GM20000 (cell line): ENCODE measurements around the gene IL12RB2.

Experiments used
- DNase-seq: peaks from one replicate; pipeline ENCODE4 v3.0.0; 2012; ENCODE audit warnings: low spot score
- CTCF ChIP-seq: IDR thresholded peaks from 2 replicates; pipeline ENCODE4 v1.5.1; 2012; ENCODE audit warnings: mild to moderate bottlenecking, control low read depth; ENCODE audit errors: extremely low read depth, missing control alignments

The IL12RB2 gene

DNA sequence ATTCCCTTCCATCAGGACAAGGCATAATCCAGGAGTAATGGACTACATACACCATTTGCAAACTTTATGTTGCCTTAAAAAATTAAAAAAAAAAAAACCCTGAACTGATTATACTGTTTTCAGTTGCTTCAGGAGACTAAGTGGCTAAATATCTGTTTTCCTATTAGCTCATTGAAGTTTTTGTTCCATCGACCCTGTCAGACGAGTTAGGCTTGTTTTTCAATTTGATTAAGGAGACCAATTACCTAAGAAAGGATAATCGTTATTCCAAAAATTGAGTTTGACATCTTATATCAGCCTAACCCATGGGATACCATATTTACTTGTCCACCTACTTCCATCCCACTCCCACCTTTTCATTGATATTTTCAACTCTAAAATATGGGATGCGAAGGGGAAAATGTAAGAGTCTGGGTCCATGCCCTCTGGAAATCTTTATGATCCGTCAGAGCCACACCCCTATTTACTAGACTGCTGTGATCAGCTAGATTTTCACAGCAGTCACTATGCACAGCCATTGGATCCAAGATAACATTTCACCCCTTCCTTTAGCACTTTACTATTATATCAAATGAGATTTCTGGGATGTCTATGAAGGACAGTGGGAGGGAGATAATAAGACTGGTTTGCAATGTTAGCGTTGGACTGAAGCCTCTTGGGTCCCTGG is 41.0 kb downstream of the IL12RB2 start:
- TF ChIP-seq CTCF, result no peak

DNA sequence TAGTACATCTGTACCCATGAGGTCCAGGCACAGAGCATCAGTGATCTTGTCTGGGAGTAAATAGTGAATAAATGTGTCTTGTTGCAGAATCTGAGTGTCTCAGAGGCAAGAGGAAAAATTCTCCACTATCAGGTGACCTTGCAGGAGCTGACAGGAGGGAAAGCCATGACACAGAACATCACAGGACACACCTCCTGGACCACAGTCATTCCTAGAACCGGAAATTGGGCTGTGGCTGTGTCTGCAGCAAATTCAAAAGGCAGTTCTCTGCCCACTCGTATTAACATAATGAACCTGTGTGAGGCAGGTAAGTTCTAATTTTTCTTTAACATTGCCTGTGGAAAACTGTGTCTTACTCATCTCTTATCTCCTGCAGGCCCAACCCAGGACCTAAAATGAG is 43.1 kb downstream of the IL12RB2 start:
- DNase-seq, result no peak

More for the DNA sequence above, 41.0 kb downstream of the IL12RB2 start:
- DNase-seq, result no peak

DNA sequence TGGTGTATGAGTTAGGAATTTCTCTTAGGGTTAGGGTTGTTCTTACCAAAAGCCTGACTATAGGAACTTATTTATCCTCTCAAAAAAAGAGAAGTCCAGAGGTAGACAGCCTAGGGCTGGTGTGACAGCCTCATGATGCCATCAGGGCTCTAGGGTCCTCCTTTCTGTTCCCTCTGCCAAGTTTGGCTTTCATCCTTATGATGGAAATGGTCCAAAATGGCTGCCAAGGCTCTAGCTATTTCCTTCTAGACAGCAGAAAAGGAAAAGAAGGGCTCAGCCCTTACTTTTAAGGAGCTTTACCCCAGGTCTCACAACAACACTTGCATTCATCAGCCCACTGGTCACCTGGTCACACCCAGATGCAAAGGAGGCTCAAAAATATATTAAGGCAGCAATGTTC is 44.5 kb downstream of the IL12RB2 start:
- no peak for TF ChIP-seq CTCF
- DNase-seq, result no peak

More for the DNA sequence above, 43.1 kb downstream of the IL12RB2 start:
- no peak for TF ChIP-seq CTCF

DNA sequence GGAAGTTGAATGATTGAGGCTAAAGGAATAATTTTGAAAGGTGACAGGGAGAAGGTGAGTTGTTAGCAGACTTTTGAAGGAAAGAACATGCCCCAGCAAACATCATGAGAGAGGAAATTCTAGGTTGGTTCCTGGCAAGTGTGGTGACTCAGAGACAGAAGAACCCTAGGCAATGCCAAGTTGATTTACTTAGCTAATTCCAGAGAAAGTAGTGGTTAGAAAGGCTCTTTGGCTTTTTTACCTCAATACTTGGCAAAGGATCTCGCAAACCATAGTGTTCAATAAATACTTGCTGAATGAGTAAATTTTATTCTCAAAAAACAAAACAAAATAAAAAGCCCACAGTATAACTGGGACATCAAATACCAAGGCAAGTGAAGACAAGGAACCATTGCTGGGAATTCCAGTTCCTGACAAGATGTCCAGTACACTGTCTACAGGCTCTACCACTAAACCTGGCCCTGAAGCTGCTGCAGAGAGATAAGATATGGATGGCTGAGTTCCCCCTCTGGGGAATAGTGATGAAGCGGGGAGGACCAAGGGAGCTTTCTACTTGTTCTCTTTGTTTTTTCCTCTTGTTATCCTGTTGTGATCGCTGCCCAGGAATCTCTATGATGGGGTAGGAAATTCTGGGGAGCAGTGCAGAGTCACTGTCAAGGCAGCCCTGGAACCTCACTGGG is 48.2 kb downstream of the IL12RB2 start:
- no peak for TF ChIP-seq CTCF
- DNase-seq, result no peak

- TF ChIP-seq CTCF, result no peak
- DNase-seq, result no peak
These were observed 51.9 kb downstream of the IL12RB2 start for GRCh38 chr1:67359592-67359991.

- TF ChIP-seq CTCF, result no peak
- no peak for DNase-seq
These were observed 54.0 kb downstream of the IL12RB2 start for GRCh38 chr1:67361641-67362040.

DNA sequence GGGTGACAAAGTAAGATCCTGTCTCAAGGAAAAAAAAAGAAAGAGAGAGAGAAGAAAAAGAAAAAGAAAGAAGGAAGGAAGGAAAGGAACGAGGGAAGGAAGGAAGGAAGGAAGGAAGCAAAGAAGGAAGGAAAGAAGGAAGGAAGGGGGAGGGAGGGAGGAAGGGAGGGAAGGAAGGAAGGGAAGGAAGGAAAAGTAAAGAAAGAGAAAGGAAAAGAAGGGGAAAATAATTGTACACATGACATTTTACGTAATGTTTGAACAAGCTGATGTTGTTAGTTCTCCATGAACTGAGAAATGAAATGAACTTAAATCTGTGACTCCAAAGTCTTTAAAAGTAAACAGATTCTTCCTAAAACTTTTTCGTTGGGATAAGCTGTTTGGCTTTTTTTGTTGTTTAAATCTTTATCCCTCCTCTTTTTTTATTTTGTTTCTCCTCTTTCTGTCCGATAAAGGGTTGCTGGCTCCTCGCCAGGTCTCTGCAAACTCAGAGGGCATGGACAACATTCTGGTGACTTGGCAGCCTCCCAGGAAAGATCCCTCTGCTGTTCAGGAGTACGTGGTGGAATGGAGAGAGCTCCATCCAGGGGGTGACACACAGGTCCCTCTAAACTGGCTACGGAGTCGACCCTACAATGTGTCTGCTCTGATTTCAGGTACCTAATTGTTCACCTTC is 59.8 kb downstream of the IL12RB2 start:
- no peak for TF ChIP-seq CTCF
- no peak for DNase-seq
